Measurements from ENCODE around the gene GMPPB. TPM values are rescaled to one million over a fixed set of nuclear protein-coding genes. Genes with fewer than 3 reads are reported as not detected.

GMPPB gene
- total RNA-seq, 1 donor from 2014 or later, result 34.8 TPM

DNA sequence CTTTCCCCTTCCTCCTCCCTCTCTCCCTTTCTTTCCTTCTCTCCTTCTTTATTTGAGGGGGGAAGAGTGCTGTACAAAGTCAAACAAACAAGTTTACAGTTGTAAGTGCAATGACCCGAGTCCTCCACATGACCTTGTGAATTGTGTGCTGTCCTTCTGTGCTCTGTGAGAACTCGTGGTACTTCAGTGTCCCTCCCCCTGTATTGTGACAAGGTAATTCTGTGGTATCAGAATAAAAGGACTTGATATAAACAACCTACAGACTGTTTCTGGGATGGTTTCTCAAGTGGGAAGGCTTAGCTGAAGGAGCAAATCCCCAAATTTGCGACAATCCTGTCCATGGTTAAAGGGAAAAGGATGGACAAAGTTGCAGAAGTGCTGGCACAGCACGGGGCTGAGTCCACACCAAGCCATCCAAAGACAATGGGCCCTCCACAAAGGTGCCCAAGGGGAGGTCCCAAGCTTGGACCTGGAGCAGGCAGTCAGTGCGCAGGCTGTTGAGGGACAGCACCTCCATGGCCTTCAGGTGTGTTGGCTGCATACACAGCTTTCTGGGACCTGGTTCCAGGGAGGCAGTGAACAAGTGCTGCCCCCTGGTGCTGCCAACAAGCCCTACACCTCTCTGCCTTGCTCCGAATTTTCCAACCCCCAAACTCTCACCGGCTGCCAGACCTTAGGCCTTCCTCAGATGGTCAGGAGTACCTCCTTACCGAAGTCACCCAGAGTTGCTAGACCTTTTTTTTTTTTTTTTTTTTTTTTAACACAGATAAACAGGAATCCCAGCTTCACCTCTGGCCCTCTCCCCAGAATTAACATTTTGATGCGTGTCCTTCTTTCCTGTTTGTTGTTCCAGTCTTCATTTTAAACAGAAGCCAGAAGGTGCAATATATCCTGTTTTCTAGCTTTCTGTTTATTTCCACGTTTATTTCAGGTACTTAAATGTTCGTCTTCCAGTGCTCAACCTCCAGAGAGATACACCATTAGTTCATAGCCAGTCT, 52.2 kb downstream of the GMPPB start:
- DNase-seq (ENCODE audit: low read depth), result peak; percentile 56

DNA sequence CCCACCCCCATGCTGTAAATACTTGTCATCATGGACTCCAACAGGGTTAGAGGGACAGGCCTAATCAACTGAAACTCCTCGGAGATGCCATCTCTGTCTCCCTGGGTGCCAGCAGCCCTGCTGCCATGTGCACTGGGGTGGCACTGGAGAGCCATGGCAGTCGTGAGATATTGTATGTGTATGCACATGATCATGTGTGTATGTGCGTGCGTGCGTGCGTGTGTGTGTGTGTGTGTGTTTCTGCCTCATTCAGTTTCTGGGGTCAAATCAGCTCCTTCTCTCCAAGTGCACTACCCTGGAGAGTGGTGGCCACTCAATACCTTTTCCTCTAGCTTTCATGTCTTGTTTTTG, 52.8 kb downstream of the GMPPB start:
- no peak for DNase-seq (ENCODE audit: low read depth)

Other genes with a start within 250 kb of the GMPPB start
- gene BSN, start 169.5 kb downstream of the GMPPB start, total RNA-seq, result 0.25 TPM in 1 of 2 replicates, not detected in the other
- 233 and 345 TPM in 2 replicates for gene APEH, start 49.6 kb downstream of the GMPPB start, total RNA-seq
- 2.3 and 11.7 TPM in 2 replicates for gene MST1, start 34.5 kb downstream of the GMPPB start, total RNA-seq
- 11.8 and 36.9 TPM in 2 replicates for gene RNF123, start 34.4 kb downstream of the GMPPB start, total RNA-seq
- gene AMIGO3, start 4.3 kb downstream of the GMPPB start, total RNA-seq, result not detected in 2 replicates
- 31.4 and 78.5 TPM in 2 replicates for gene IP6K1, start 62.6 kb upstream of the GMPPB start, total RNA-seq
- not detected in 2 replicates for gene CDHR4, start 75.9 kb upstream of the GMPPB start, total RNA-seq
- gene INKA1, start 79.3 kb upstream of the GMPPB start, total RNA-seq, result 0.15 and 0.17 TPM in 2 replicates
- 24.8 and 25.1 TPM in 2 replicates for gene UBA7, start 90.0 kb upstream of the GMPPB start, total RNA-seq
- gene TRAIP, start 132.6 kb upstream of the GMPPB start, total RNA-seq, result 1.6 and 2.8 TPM in 2 replicates
- gene CAMKV, start 146.0 kb upstream of the GMPPB start, total RNA-seq, result under 0.01 TPM in 1 of 2 replicates, not detected in the other
- 1.6 and 5.7 TPM in 2 replicates for gene MST1R, start 179.9 kb upstream of the GMPPB start, total RNA-seq
- gene MON1A, start 205.9 kb upstream of the GMPPB start, total RNA-seq, result 9.9 and 10.8 TPM in 2 replicates
- gene RBM6, start 216.2 kb upstream of the GMPPB start, total RNA-seq, result 26.6 and 58.4 TPM in 2 replicates